GM19463 (cell line): ENCODE measurements around the gene HORMAD2.

Experiments used
- ATAC-seq: cut with Tn5 transposase; IDR thresholded peaks from one replicate; pipeline ENCODE4 v1.9.1; 2021; ENCODE audit warnings: mild to moderate bottlenecking, moderate library complexity; ENCODE audit not compliant: unreplicated experiment

HORMAD2 gene, protein sequence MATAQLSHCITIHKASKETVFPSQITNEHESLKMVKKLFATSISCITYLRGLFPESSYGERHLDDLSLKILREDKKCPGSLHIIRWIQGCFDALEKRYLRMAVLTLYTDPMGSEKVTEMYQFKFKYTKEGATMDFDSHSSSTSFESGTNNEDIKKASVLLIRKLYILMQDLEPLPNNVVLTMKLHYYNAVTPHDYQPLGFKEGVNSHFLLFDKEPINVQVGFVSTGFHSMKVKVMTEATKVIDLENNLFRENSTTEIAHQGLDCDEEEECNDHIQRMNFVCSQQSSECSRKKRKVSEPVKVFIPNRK

DNA sequence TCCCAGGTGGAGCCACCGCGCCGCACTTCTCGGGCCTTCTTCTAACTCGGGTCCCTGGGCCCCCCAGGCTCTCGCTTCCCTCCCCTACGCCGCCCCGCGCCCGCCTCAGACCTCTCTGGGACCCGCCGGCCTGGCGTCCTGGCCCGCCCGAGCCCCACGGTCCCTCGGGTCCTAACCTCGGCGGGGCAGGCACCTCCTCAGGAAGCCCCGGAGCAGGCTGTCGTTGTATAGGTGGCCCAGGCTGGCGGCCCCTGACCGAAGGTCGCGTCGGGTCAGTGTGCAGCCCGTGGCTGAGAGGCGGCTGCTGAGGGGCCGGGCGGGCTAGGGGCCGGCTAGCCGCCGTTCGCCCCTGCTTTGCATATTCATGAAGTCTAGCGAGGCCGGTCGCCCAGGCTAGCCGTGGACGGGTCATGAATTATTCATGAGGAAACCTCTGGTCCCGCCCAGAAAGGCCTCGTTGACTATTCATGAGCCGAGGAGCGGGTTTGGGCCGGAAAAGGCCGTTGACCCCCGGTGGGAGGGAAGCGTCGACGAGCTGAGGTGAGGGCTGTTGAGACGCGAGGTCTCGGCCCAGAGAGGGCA lies at the start of gene HORMAD2:
Gene HORMAD2 (plus strand): TSS at position 513 of the 582 bp plus-strand sequence. CDS start 13,489 bp downstream, outside the sequence.
- no peak for ATAC-seq

DNA sequence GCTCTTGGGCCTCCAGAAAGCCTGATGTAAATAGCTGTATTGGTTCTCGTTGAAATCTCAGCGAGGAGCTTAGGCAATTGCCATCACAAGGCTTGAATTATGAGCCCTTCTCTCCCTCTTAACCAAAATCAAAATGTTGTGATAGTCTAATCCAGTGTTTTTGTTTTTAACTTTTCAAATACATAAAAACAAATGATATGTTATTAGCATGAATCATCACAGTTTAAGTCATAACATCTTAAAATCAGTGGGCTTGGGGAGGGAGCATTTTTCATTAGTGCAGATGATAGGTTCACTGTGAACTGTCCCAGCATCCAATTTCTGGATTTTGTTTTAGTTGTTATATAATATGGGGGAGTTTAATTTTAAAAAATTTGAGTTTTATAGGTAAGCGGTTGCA lies 48.9 kb upstream of the HORMAD2 start:
- ATAC-seq, result no peak

DNA sequence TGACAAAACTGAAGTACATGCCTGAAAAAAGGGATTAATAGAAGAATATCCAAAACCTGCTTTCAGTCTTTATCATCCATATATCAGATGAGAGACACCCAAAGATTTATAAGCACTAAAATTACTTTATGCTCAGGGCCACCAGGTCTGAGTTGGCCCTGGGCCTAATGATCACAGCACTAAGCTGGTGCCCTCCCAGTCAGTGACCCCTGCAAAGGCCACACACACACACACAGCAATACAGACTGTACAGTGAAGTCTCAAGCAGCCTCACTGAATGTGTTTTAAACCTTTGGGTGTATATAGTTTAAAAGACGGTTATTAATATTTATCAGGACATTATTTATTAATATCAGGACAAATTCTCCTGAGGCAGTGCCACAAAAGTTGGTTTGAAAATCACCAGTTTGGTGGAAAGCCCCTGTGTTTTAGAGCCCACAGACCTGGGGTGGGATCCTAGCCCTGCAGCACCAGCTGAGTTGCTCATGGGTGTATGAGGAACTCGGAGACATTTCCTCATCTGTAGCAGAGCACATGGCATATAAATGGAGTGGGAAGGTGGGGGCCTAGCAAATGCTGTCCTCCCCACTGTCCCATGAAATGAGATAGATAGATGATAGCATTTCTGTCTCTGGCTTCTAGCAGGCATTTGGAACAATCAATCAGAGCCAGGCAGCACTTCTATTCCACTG lies 48.4 kb upstream of the HORMAD2 start:
- no peak for ATAC-seq

DNA sequence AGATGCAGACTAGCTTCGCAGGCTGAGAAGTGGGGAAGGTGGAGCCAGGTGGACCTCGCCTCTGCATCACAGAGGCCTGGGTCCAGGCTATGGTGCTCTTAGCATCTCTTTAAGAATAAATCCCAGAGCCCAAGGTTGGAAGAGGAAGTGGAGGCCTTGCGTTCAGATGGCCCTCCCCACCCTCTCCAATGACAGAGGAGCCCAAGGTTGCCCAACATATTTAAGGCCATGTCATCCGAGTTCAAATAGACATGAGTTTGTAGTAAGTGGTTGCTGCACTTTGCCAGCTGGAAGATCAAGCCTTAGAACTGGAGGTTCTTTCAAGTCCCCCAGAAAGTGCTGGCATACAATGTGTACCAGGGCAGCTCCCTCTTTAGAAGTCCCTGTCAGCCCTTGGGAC lies 47.1 kb upstream of the HORMAD2 start:
- ATAC-seq, result no peak

GRCh38 chr22:30033901-30034300 lies 46.4 kb upstream of the HORMAD2 start:
- no peak for ATAC-seq

DNA sequence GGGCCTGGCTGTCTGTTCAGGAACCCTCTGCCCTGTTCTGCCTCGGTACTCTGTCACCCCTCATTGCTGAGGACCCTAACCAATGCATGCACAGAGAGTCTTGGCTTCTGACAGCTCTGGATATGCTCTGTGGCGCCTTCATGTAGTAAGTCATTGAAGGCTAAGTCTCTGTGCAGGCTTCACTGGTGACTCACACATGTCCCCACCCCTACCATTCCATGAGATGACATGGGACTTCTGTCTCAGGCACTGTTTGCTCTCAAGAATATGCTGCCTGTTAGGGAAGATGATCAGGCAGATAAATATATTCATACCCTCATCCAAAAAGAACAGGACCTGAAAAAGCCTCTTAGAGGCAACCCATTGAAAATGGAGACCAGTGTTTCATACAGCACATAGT lies 43.6 kb upstream of the HORMAD2 start:
- no peak for ATAC-seq

- ATAC-seq, result no peak
Observed at GRCh38 chr22:30038219-30038618, 42.0 kb upstream of the HORMAD2 start.

DNA sequence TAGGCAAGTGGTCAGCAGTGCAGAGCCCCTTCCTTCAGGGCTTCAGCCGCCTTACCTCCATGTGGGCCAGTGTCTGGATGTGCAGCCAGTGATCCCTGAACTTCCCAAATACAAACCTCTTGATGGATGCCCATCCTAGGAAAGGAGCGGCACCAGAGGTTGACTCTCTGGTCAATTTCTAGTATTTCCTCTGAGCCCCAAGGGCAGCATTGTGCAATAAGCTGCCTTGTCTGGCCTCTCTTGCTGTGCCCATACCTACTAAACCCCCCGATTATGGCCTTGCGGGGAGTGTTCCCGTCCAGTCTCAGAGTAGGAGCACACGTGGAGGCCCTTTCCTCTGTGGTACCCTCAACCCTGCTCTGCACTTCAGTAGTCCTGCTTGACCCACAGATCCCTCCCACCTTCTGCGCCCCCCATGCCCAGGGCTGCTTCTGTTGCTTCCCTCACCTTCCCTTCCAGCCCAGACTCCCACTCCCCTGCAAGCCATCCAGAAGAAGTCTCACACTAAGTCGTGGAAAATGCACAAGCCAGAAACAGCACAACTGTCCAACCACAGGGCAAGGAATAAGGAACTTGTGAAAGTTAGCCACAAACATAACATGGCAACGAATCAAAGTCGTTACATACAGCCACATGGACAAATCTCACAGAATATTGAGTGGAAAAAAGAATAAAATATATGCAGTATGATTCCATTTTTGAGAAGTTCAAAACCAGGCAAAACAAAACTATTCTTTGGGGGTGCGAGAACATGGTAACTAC lies 39.6 kb upstream of the HORMAD2 start:
- ATAC-seq, result no peak

- ATAC-seq, result no peak
Observed at GRCh38 chr22:30041475-30041874, 38.8 kb upstream of the HORMAD2 start.

DNA sequence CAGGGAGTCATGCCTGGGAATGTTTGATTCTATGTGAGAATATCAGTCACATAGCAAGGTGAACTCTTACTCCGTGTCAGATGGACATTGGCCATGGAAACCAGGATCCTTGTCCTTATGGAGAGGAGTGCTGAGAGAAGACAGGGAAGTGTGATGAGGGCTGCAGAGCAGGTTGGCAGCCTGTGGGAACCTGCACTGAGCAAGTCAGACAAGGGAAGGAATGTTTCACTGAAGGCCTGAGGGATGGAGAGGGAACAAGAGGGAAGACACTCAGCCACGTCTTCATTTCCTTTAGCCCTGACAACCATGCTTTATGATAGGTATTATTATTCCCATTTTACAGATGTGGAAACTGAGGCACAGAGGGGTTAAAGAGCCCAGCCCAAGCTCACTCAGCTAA lies 38.4 kb upstream of the HORMAD2 start:
- ATAC-seq, result no peak

GRCh38 chr22:30043161-30043560 lies 37.1 kb upstream of the HORMAD2 start:
- no peak for ATAC-seq

GRCh38 chr22:30044369-30044768 lies 35.9 kb upstream of the HORMAD2 start:
- no peak for ATAC-seq

GRCh38 chr22:30044881-30045493 lies 35.3 kb upstream of the HORMAD2 start:
- no peak for ATAC-seq

DNA sequence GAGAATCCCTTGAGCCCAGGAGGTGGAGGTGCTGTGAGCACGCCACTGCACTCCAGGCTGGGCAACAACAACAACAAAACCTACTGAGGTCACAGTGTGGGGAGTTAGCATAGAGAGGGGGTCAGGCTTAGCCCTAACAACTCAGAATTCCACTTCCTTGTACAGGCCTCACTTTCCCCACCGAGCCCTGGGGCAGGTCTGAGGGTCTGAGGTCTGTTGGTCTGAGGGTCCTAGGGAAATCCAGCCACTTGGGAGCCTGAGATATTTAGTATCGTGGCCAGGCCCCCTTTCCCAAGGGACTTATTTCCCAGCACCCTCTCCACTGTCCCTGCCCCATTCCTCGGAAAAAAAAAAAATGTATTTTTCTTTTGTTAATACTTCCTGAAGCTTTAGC lies 34.8 kb upstream of the HORMAD2 start:
- no peak for ATAC-seq

- ATAC-seq, result no peak
Observed at GRCh38 chr22:30045901-30046715, 34.2 kb upstream of the HORMAD2 start.

DNA sequence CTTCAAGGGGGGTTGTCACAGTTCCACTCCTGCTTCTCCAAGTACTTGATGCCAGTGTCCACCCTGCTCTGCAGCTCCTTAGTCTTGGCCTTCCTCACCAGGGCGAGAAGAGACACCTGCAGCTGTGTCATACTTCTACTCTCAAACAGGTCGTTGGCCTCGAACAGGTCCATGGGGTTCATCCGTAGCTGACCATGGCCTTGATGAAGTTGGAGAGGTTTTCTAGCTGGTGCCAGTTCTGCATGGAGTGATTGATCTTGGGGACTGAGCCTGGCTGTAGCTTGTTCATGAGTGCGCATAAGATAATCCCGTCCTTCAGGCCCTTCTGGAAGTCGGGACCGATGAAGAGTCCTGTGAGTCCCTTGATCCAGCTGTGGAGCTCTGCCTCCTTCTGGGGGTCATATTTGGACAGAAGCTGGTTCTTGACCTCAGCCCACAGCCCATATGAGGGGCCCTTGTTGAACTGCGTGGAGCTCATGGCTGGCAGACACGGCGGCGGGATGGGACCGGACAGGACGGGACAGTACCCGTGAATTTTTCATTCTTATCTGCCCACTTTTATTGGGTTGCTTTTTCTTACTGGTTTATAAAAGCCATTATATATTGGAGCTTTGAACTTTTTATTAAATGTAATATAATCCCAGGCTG lies 33.4 kb upstream of the HORMAD2 start:
- ATAC-seq, result no peak

DNA sequence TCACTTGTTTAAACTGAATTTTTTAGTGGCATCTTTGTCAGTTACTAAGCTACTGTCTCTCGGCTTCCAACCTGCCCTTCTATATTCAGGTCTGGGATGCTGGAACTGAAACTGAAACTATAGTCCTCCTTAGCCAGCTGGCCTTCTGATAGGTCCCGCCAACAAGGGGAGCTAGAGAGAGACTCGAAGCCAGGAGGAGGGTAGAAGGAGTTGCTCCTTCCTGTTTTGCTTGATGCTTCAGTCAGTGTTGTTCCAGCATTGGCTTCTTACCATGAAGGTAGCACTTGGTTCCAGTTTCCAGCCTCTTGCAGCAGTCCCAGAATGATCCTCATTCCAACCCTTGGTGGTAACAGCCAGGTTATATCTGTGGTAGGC lies 32.9 kb upstream of the HORMAD2 start:
- ATAC-seq, result no peak

DNA sequence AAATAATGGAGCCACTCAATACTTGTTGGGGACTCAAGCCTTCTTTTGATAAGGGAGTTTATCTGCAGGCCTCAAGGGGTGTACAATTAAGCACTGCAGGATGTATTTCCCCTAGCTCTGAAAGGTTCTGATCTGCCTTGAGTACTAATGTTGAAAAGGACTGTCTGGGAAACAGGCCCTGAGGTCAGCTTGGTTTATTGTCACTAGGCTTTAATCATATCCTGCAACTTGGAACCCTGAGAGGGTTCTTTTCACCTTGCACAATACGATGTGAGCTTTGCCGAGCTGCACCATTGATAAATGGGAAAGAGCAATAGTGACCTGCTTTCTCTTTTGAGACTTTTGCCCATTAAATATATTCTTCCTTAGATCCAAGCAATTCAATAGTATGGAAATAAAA lies 31.6 kb upstream of the HORMAD2 start:
- ATAC-seq, result no peak

GRCh38 chr22:30054067-30054763 lies 26.0 kb upstream of the HORMAD2 start:
- no peak for ATAC-seq
